Gastroesophageal sphincter (tissue), 3 donors: ENCODE measurements around the gene MTIF3.
A peak's percentile ranks its signal among the peaks of the same experiment; 100 is the strongest.

ENCODE experiments used
- CTCF ChIP-seq, 4 experiments: fragments of 200-600 bp in 2 of 4; fragments of 450-650 bp in 2 of 4; sonication (generic) in 1 of 4; IDR thresholded peaks; one replicate each; pipeline ENCODE4 v1.5.1; 2017 to 2019; ENCODE audit warnings: antibody characterized with exemption in 4 of 4, mild to moderate bottlenecking in 2 of 4, moderate library complexity in 2 of 4
- EP300 ChIP-seq: sonication (generic); formaldehyde crosslinking; IDR thresholded peaks from one replicate; pipeline ENCODE4 v1.6.1; 2017; ENCODE audit warnings: antibody characterized with exemption, mild to moderate bottlenecking
- POLR2A ChIP-seq, 2 donors: fragments of 450-650 bp; IDR thresholded peaks; one replicate each; pipeline ENCODE4 v1.6.1; 2017; ENCODE audit warnings: antibody characterized with exemption in 2 of 2, mild to moderate bottlenecking in 2 of 2, moderate library complexity in 1 of 2
- POLR2AphosphoS5 ChIP-seq: sonication (generic); formaldehyde crosslinking; IDR thresholded peaks from one replicate; pipeline ENCODE4 v1.6.1; 2017; ENCODE audit warnings: antibody characterized with exemption

- TF ChIP-seq CTCF (IDR thresholded peaks at IDR 0.05), result peak in 3 of 4 experiments; percentile 29 to 55 (median 46)
- peak; percentile 52 for TF ChIP-seq POLR2AphosphoS5
- TF ChIP-seq EP300, result no peak
- no peak for TF ChIP-seq POLR2A (IDR thresholded peaks at IDR 0.05)
These were observed 24.3 kb downstream of the MTIF3 start for GRCh38 chr13:27425918-27426630.
